OCI-LY1 (cell line): ENCODE data around the gene TRUB1.

Source experiments
- H2AFZ ChIP-seq: fragments of 200-600 bp; sonication (generic), shearing (Covaris generic); 2 replicates; pipeline ENCODE4 v1.6.0; 2014; ENCODE audit warnings: antibody characterized with exemption, mild to moderate bottlenecking, low read length
- H3F3A ChIP-seq: fragments of 200-600 bp; sonication (generic), shearing (Covaris generic); 2 replicates; pipeline ENCODE4 v1.6.0; 2014; ENCODE audit warnings: mild to moderate bottlenecking, antibody characterized with exemption, low read length, moderate library complexity; ENCODE audit not compliant: insufficient read depth
- H3K27ac ChIP-seq: fragments of 200-600 bp; sonication (generic); 2 replicates; pipeline ENCODE4 v1.5.1; 2014; ENCODE audit warnings: low read length, mixed run types, mild to moderate bottlenecking, low read depth; ENCODE audit not compliant: poor library complexity, severe bottlenecking
- H3K27me3 ChIP-seq: fragments of 200-600 bp; sonication (generic); 2 replicates; pipeline ENCODE4 v1.6.0; 2014; ENCODE audit warnings: antibody characterized with exemption, mild to moderate bottlenecking, low read length, moderate library complexity; ENCODE audit not compliant: insufficient read depth
- H3K36me3 ChIP-seq: fragments of 200-600 bp; sonication (generic); 2 replicates; pipeline ENCODE4 v1.6.1; 2014; ENCODE audit warnings: mild to moderate bottlenecking, antibody characterized with exemption, low read length, moderate library complexity, mixed read lengths; ENCODE audit not compliant: insufficient read depth
- H3K4me1 ChIP-seq: fragments of 200-600 bp; sonication (generic); 2 replicates; pipeline ENCODE4 v1.5.1; 2014; ENCODE audit warnings: mild to moderate bottlenecking, low read length, moderate library complexity; ENCODE audit not compliant: insufficient read depth, severe bottlenecking
- H3K4me2 ChIP-seq: fragments of 200-600 bp; sonication (generic), shearing (Covaris generic); 2 replicates; pipeline ENCODE4 v1.6.1; 2014; ENCODE audit warnings: low read length
- H3K4me3 ChIP-seq: fragments of 200-600 bp; sonication (generic); 2 replicates; pipeline ENCODE4 v1.5.1; 2014; ENCODE audit warnings: low read length, low read depth, mild to moderate bottlenecking, mixed read lengths; ENCODE audit not compliant: poor library complexity, severe bottlenecking
- H3K79me2 ChIP-seq: fragments of 200-600 bp; shearing (Covaris generic); 2 replicates; pipeline ENCODE4 v1.6.1; 2016; ENCODE audit warnings: mixed run types, low read length, mixed read lengths; ENCODE audit not compliant: insufficient read depth
- H3K9ac ChIP-seq: fragments of 200-600 bp; sonication (generic), shearing (Covaris generic); 2 replicates; pipeline ENCODE4 v1.6.1; 2014; ENCODE audit warnings: mild to moderate bottlenecking, low read length, mixed read lengths
- H3K9me2 ChIP-seq: fragments of 200-600 bp; sonication (generic), shearing (Covaris generic); 2 replicates; pipeline ENCODE4 v1.6.1; 2014; ENCODE audit warnings: low read depth, mild to moderate bottlenecking, low read length, mixed read lengths
- H3K9me3 ChIP-seq: fragments of 200-600 bp; shearing (Covaris generic); 2 replicates; pipeline ENCODE4 v1.6.1; 2014; ENCODE audit warnings: low read length, mixed read lengths
- H4K20me1 ChIP-seq: fragments of 200-600 bp; sonication (generic), shearing (Covaris generic); 2 replicates; pipeline ENCODE4 v1.6.0; 2016; ENCODE audit warnings: mild to moderate bottlenecking, low read length; ENCODE audit not compliant: insufficient read depth
- CTCF ChIP-seq: fragments of 200-600 bp; sonication (generic), shearing (Covaris generic); IDR thresholded peaks from 2 replicates; pipeline ENCODE4 v1.5.1; 2017; ENCODE audit warnings: mild to moderate bottlenecking, antibody characterized with exemption, low read length, moderate library complexity, mixed read lengths
- EZH2 ChIP-seq: fragments of 200-600 bp; sonication (generic), shearing (Covaris generic); IDR thresholded peaks from 2 replicates; pipeline ENCODE4 v1.8.0; 2017; ENCODE audit warnings: borderline replicate concordance, mixed run types, mild to moderate bottlenecking, antibody characterized with exemption, low read length, moderate library complexity, mixed read lengths

TRUB1 gene

DNA sequence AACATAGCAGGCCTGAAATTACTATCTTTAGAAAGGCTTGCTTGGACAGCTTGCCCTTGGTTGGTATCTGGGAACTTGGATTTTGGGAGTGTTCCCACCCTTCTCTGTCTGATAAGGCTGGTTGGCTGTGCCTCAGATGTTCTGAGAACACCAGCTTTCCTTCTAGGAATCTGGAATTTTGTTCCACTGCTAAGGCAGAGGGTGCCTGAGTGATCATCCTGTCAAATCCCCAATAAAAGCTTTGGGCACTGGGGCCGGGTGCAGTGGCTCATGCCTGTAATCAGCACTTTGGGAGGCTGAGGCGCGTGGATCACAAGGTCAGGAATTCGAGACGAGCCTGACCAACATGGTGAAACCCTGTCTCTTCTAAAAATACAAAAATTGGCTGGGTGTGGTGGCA, 5.0 kb downstream of the TRUB1 start:
- H3K9me2 ChIP-seq = no peaks in the 10 kb centered on the region
- no peak overlapping the region for H3K27ac ChIP-seq
- no peak overlapping the region for H3K4me3 ChIP-seq
- H3K4me1 ChIP-seq = peaks cover 19% of the 10 kb centered on the region
- H3F3A ChIP-seq = 0 out of 2 replicates have a peak, but pooled peaks cover 4% of the 10 kb centered on the region
- no peak overlapping the region for H3K4me2 ChIP-seq
- TF ChIP-seq CTCF (no peak), EZH2 (no peak)
- no peaks in the 10 kb centered on the region for H4K20me1 ChIP-seq
- H3K27me3 ChIP-seq = no peaks in the 10 kb centered on the region
- peaks cover 58% of the 10 kb centered on the region for H3K36me3 ChIP-seq
- H3K9ac ChIP-seq = no peak overlapping the region
- peaks cover 34% of the 10 kb centered on the region for H3K79me2 ChIP-seq
- H2AFZ ChIP-seq = no peak overlapping the region
- H3K9me3 ChIP-seq = no peaks in the 10 kb centered on the region

- TF ChIP-seq CTCF = no peak
- no peak for TF ChIP-seq EZH2
- H3K4me2 ChIP-seq = no peak overlapping the region
Measured at GRCh38 chr10:114953047-114953446, 15.1 kb downstream of the TRUB1 start.

DNA sequence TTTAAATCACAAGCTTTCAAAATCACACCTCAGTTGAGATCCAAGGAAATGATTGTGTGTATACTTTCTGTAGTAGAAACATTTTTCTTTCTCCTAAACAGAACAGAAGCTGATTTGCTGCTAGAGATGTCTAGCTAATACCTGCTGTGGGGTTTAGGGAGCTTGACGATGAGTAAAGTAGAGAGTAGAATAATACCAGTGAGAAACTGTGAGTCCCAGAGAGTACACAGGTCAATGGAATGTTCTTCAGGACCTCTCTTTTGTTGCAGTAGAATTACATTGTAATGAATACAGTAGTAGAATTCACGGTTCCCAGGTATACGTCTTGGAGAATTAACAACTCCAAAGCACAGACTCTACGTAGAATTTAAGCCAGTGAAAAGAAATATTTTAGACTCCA, 18.0 kb downstream of the TRUB1 start:
- H3F3A ChIP-seq = no peaks in the 10 kb centered on the region
- H4K20me1 ChIP-seq = no peaks in the 10 kb centered on the region
- peaks cover 46% of the 10 kb centered on the region for H3K36me3 ChIP-seq
- no peak overlapping the region for H3K9ac ChIP-seq
- H3K27ac ChIP-seq = no peak overlapping the region
- H3K9me2 ChIP-seq = no peaks in the 10 kb centered on the region
- no peak for TF ChIP-seq CTCF
- no peak for TF ChIP-seq EZH2
- no peaks in the 10 kb centered on the region for H3K9me3 ChIP-seq
- no peaks in the 10 kb centered on the region; the same call in 1 of the 2 replicates for H3K79me2 ChIP-seq
- H3K4me2 ChIP-seq = no peak overlapping the region
- H2AFZ ChIP-seq = no peak overlapping the region
- no peak overlapping the region for H3K4me3 ChIP-seq
- H3K27me3 ChIP-seq = no peaks in the 10 kb centered on the region
- no peaks in the 10 kb centered on the region for H3K4me1 ChIP-seq

More at GRCh38 chr10:114953047-114953446, 15.1 kb downstream of the TRUB1 start:
- Histone ChIP-seq H3K79me2 (peaks cover 19% of the 10 kb centered on the region), H3K9me2 (no peaks in the 10 kb centered on the region), H3K9me3 (no peaks in the 10 kb centered on the region), H3K27me3 (no peaks in the 10 kb centered on the region), H2AFZ (no peak overlapping the region), H3K9ac (no peak overlapping the region), H3K36me3 (peaks cover 44% of the 10 kb centered on the region; the same call in 1 of the 2 replicates), H3F3A (no peaks in the 10 kb centered on the region), H4K20me1 (no peaks in the 10 kb centered on the region), H3K4me3 (no peak overlapping the region), H3K27ac (no peak overlapping the region), H3K4me1 (no peaks in the 10 kb centered on the region)
